ENCODE results near the gene RCOR2. TPM values are rescaled to one million over a fixed set of nuclear protein-coding genes. Genes with fewer than 3 reads are reported as not detected.

The RCOR2 gene
- total RNA-seq, 1 experiment from 2014 or later: 77.4 TPM

DNA sequence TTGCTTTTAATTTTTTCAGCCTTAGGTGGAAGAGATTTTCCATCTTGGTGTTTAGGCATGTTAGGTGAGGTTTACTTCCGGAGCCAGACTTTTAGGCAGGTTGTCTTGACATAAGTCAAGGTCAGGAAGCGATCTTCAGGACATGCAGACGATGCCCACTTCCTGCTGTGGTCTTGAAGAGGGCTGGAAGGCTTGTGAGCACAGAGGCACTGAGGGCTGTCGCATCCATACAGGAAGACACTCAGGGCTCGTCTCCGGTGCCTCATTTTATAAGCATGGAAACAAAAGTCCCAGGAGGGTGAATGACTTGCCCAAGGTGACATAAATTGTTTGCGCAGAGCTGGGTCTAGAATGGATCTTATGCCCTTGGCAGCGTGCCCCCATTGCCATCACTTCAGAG lies 47.3 kb downstream of the RCOR2 start:
- H3K27me3 Mint-ChIP-seq (ENCODE audit: low read depth): no peaks in the 10 kb centered on the region
- POLR2A ChIA-PET: no interaction called here
- H3K4me1 Mint-ChIP-seq: peaks cover 71% of the 10 kb centered on the region
- DNase-seq (ENCODE audit: low spot score): no peak
- ATAC-seq: no peak
- no peaks in the 10 kb centered on the region for H3K36me3 Mint-ChIP-seq
- H3K27ac Mint-ChIP-seq: peak overlapping the region; percentile 83
- no peaks in the 10 kb centered on the region for H3K9me3 Mint-ChIP-seq
- CTCF ChIA-PET: interaction anchor here (0.6 to 1.9 kb wide), 2 partner anchors 76 to 130 kb away, joined by 5 to 7 read pairs; no protein-coding TSS in a partner anchor
- no peak overlapping the region for H3K4me3 Mint-ChIP-seq
- TF ChIP-seq ZNF317 (CRISPR knock-in tag; IDR thresholded peaks at IDR 0.05; ENCODE audit: borderline replicate concordance, low read depth) (no peak), CBFB (CRISPR knock-in tag; IDR thresholded peaks at IDR 0.05; ENCODE audit: low read depth) (no peak), ZNF232 (CRISPR knock-in tag; IDR thresholded peaks at IDR 0.05) (no peak), SOX15 (CRISPR knock-in tag; IDR thresholded peaks at IDR 0.05) (no peak), ATF1 (CRISPR knock-in tag; IDR thresholded peaks at IDR 0.05) (no peak), GTF2I (CRISPR knock-in tag; conservative IDR thresholded peaks at IDR 0.05) (no peak), NFYB (CRISPR knock-in tag; conservative IDR thresholded peaks at IDR 0.05; ENCODE audit: low read depth) (no peak), RELA (CRISPR knock-in tag; IDR thresholded peaks at IDR 0.05; ENCODE audit: borderline replicate concordance) (no peak), ESRRA (CRISPR knock-in tag; IDR thresholded peaks at IDR 0.05; ENCODE audit: borderline replicate concordance) (no peak), CREM (CRISPR knock-in tag; IDR thresholded peaks at IDR 0.05) (no peak), NFE2L1 (CRISPR knock-in tag; IDR thresholded peaks at IDR 0.05) (no peak), FOXK1 (CRISPR knock-in tag; IDR thresholded peaks at IDR 0.05) (no peak), ZNF423 (CRISPR knock-in tag; IDR thresholded peaks at IDR 0.05) (no peak)
- TF ChIP-seq, protein P1, sequence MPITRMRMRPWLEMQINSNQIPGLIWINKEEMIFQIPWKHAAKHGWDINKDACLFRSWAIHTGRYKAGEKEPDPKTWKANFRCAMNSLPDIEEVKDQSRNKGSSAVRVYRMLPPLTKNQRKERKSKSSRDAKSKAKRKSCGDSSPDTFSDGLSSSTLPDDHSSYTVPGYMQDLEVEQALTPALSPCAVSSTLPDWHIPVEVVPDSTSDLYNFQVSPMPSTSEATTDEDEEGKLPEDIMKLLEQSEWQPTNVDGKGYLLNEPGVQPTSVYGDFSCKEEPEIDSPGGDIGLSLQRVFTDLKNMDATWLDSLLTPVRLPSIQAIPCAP (CRISPR knock-in tag; IDR thresholded peaks at IDR 0.05): no peak
- TF ChIP-seq, protein P2, sequence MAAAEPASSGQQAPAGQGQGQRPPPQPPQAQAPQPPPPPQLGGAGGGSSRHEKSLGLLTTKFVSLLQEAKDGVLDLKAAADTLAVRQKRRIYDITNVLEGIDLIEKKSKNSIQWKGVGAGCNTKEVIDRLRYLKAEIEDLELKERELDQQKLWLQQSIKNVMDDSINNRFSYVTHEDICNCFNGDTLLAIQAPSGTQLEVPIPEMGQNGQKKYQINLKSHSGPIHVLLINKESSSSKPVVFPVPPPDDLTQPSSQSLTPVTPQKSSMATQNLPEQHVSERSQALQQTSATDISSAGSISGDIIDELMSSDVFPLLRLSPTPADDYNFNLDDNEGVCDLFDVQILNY (CRISPR knock-in tag; IDR thresholded peaks at IDR 0.05): no peak
- TF ChIP-seq, protein P3, sequence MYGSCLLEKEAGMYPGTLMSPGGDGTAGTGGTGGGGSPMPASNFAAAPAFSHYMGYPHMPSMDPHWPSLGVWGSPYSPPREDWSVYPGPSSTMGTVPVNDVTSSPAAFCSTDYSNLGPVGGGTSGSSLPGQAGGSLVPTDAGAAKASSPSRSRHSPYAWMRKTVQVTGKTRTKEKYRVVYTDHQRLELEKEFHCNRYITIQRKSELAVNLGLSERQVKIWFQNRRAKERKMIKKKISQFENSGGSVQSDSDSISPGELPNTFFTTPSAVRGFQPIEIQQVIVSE (CRISPR knock-in tag; IDR thresholded peaks at IDR 0.05; ENCODE audit: borderline replicate concordance): no peak
- TF ChIP-seq, protein P4, sequence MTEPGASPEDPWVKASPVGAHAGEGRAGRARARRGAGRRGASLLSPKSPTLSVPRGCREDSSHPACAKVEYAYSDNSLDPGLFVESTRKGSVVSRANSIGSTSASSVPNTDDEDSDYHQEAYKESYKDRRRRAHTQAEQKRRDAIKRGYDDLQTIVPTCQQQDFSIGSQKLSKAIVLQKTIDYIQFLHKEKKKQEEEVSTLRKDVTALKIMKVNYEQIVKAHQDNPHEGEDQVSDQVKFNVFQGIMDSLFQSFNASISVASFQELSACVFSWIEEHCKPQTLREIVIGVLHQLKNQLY (CRISPR knock-in tag; IDR thresholded peaks at IDR 0.05): no peak

DNA sequence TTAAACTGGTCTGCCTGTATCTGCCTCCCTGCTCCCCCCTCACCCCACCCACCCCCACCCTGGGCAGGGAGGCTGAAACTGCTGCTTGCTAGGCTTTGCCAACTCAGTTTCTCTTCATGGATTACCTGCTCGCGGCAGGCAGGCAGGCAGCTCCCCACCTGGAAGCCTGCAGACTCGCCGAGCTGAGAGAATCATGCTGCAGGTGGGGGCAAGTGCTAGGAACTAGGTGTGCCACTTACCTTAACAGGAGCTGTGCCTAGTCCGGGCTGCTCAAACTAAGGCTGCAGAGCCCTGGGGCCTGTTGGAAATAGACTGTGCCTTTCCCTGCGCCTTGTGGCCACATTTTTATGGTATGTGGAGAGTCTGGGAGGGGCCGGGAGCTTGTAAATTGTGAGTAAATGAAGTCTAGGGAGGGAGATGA lies 47.8 kb downstream of the RCOR2 start:
- no peaks in the 10 kb centered on the region for H3K36me3 Mint-ChIP-seq
- TF ChIP-seq SOX15 (CRISPR knock-in tag; IDR thresholded peaks at IDR 0.05) (no peak), ESRRA (CRISPR knock-in tag; IDR thresholded peaks at IDR 0.05; ENCODE audit: borderline replicate concordance) (no peak), FOXK1 (CRISPR knock-in tag; IDR thresholded peaks at IDR 0.05) (no peak), NFE2L1 (CRISPR knock-in tag; IDR thresholded peaks at IDR 0.05) (no peak), HMGA2 (CRISPR knock-in tag; IDR thresholded peaks at IDR 0.05) (no peak)
- TF ChIP-seq, protein P5, sequence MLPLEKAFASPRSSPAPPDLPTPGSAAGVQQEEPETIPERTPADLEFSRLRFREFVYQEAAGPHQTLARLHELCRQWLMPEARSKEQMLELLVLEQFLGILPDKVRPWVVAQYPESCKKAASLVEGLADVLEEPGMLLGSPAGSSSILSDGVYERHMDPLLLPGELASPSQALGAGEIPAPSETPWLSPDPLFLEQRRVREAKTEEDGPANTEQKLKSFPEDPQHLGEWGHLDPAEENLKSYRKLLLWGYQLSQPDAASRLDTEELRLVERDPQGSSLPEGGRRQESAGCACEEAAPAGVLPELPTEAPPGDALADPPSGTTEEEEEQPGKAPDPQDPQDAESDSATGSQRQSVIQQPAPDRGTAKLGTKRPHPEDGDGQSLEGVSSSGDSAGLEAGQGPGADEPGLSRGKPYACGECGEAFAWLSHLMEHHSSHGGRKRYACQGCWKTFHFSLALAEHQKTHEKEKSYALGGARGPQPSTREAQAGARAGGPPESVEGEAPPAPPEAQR (CRISPR knock-in tag; IDR thresholded peaks at IDR 0.05): no peak
- TF ChIP-seq, protein P6, sequence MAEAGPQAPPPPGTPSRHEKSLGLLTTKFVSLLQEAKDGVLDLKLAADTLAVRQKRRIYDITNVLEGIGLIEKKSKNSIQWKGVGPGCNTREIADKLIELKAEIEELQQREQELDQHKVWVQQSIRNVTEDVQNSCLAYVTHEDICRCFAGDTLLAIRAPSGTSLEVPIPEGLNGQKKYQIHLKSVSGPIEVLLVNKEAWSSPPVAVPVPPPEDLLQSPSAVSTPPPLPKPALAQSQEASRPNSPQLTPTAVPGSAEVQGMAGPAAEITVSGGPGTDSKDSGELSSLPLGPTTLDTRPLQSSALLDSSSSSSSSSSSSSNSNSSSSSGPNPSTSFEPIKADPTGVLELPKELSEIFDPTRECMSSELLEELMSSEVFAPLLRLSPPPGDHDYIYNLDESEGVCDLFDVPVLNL (CRISPR knock-in tag; IDR thresholded peaks at IDR 0.05; ENCODE audit: borderline replicate concordance, low read depth): no peak
- TF ChIP-seq, protein P7, sequence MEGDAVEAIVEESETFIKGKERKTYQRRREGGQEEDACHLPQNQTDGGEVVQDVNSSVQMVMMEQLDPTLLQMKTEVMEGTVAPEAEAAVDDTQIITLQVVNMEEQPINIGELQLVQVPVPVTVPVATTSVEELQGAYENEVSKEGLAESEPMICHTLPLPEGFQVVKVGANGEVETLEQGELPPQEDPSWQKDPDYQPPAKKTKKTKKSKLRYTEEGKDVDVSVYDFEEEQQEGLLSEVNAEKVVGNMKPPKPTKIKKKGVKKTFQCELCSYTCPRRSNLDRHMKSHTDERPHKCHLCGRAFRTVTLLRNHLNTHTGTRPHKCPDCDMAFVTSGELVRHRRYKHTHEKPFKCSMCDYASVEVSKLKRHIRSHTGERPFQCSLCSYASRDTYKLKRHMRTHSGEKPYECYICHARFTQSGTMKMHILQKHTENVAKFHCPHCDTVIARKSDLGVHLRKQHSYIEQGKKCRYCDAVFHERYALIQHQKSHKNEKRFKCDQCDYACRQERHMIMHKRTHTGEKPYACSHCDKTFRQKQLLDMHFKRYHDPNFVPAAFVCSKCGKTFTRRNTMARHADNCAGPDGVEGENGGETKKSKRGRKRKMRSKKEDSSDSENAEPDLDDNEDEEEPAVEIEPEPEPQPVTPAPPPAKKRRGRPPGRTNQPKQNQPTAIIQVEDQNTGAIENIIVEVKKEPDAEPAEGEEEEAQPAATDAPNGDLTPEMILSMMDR (IDR thresholded peaks at IDR 0.05): no peak
- ChIA-PET POLR2A (no interaction called here), CTCF (interaction anchor here (0.6 to 1.9 kb wide), 2 partner anchors 77 to 131 kb away, joined by 5 to 7 read pairs; no protein-coding TSS in a partner anchor)
- ATAC-seq (no peak), DNase-seq (ENCODE audit: low spot score) (no peak)
- H3K9me3 Mint-ChIP-seq: no peaks in the 10 kb centered on the region
- peak overlapping the region; percentile 83 for H3K27ac Mint-ChIP-seq
- no peaks in the 10 kb centered on the region for H3K27me3 Mint-ChIP-seq (ENCODE audit: low read depth)
- peaks cover 71% of the 10 kb centered on the region for H3K4me1 Mint-ChIP-seq
- no peak overlapping the region for H3K4me3 Mint-ChIP-seq
